Measurements from ENCODE around the gene CACNA2D2. TPM values are rescaled to one million over a fixed set of nuclear protein-coding genes. Genes with fewer than 3 reads are reported as not detected.

The CACNA2D2 gene
- total and polyA plus RNA-seq, 2 of the 13 experiments (the other 11 are each of a cell fraction or from before 2014, with no cell fraction given): not detected

DNA sequence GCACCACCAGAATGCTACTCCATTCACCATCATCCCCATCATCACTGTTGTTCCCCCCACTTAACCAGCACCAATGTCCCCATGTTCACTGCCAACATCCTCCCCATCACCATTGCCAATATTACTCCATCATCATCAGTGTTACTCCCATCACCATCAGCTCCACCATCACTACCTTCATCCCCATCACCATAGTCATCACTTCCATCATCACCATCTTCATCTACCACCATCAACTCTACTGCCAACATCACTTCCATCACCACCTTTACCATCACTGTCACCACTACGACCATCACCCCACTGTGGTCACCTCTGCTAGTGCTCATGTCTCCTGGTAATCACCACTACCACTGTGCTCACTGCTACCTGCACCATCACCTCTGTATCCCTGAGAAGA is 96.9 kb downstream of the CACNA2D2 start:
- TF ChIP-seq PHB2 (IDR thresholded peaks at IDR 0.05; ENCODE audit: partially characterized antibody) (peak; percentile 61), ZBTB42 (CRISPR knock-in tag; IDR thresholded peaks at IDR 0.05) (no peak), CREB1 (IDR thresholded peaks at IDR 0.05) (peak; percentile 66; the same call in 1 of the 2 replicates), CREB1 (CRISPR knock-in tag; IDR thresholded peaks at IDR 0.05) (no peak), IKZF1 (IDR thresholded peaks at IDR 0.05) (peak; percentile 82; the same call in 1 of the 2 replicates)
- no TSS peak for BruUV-seq (replicated peaks)
- no peak overlapping the region for H3K4me2 ChIP-seq (ENCODE audit: low read depth, low read length)
- H3K27me3 ChIP-seq (ENCODE audit: control insufficient read depth in 1 of 2, insufficient read depth in 2 of 2, low read length in 2 of 2): peaks cover 3% of the 10 kb centered on the region in 2 experiments; a peak in 3 of 5 replicates
- 0% methylated on average over 1 of the region's 1 CpG for WGBS (ENCODE audit: low lambda C conversion rate)
- no peak overlapping the region for H3K4me3 ChIP-seq (replicated peaks in 1 of 3; ENCODE audit: insufficient read depth in 1 of 3, low read depth in 2 of 3, low read length in 3 of 3)
- no peaks in the 10 kb centered on the region for H3K4me1 ChIP-seq (ENCODE audit: insufficient read depth, low read length)
- H3K36me3 ChIP-seq (replicated peaks in 1 of 2; ENCODE audit: control insufficient read depth in 1 of 2, insufficient read depth in 2 of 2, low read length in 2 of 2): no peaks in the 10 kb centered on the region
- in situ Hi-C loops (cut with HindIII; ENCODE audit: extremely low pct_ligation_motif_present, low pct_unique_long_range_greater_than_20kb) (no loop called here), intact Hi-C loops (cut with micrococcal nuclease; ENCODE audit: unreplicated experiment) (no loop called here)
- H2AFZ ChIP-seq (ENCODE audit: low read length): no peak overlapping the region
- H3K9ac ChIP-seq (ENCODE audit: insufficient read depth, low read depth, low read length): no peak overlapping the region
- no peaks in the 10 kb centered on the region for H3K9me3 ChIP-seq (ENCODE audit: low read length)
- no peaks in the 10 kb centered on the region for H4K20me1 ChIP-seq (ENCODE audit: insufficient read depth, low read length)
- H3K27ac ChIP-seq (ENCODE audit: extremely low read length, insufficient read depth, low read length): no peak overlapping the region
- FAIRE-seq (no peak), ATAC-seq (no peak), DNase-seq (ENCODE audit: low spot score) (no peak)
- H3K79me2 ChIP-seq (ENCODE audit: insufficient read depth, low read length): no peaks in the 10 kb centered on the region
- ChIA-PET POLR2A (no interaction called here), CTCF (ENCODE audit: low intra/inter-chr PET ratio, low total read pairs) (no interaction called here)

DNA sequence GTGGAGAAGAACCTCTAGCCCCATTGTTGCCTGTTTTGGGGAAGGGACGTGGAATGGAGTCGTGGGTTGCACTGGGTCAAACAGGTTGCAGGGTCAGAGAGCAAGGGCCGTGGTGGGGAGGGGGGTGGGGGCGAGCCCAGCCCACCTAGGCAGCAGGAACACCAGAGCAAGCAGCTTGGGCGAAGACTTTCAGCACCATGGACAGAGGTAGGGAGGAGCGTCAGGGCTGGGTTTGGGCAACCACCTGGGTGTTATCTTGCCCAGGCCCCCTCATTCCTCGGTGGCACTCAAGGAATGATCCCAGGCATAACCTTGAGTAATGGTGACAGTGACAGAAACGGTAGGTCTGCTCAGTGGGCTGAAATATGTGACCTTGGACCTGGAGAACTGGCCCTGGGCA is 98.2 kb downstream of the CACNA2D2 start:
- intact Hi-C loops (cut with micrococcal nuclease; ENCODE audit: unreplicated experiment): no loop called here
- CTCF ChIA-PET (ENCODE audit: low intra/inter-chr PET ratio, low total read pairs): no interaction called here
- TF ChIP-seq HOXA7 (CRISPR knock-in tag; IDR thresholded peaks at IDR 0.05): no peak
- TF ChIP-seq TSC22D2 (CRISPR knock-in tag; IDR thresholded peaks at IDR 0.05; ENCODE audit: borderline replicate concordance): 0 out of 2 replicates have a peak, but pooled peaks have one; percentile 48
- TF ChIP-seq, protein P1, sequence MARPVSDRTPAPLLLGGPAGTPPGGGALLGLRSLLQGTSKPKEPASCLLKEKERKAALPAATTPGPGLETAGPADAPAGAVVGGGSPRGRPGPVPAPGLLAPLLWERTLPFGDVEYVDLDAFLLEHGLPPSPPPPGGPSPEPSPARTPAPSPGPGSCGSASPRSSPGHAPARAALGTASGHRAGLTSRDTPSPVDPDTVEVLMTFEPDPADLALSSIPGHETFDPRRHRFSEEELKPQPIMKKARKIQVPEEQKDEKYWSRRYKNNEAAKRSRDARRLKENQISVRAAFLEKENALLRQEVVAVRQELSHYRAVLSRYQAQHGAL (CRISPR knock-in tag; IDR thresholded peaks at IDR 0.05; ENCODE audit: not compliant biosample characterization): no peak
- TF ChIP-seq RORA (CRISPR knock-in tag; IDR thresholded peaks at IDR 0.05): no peak
- no peak for TF ChIP-seq ZNF660 (CRISPR knock-in tag; IDR thresholded peaks at IDR 0.05; ENCODE audit: borderline replicate concordance, low read depth)
- no peak for TF ChIP-seq CBX5 (CRISPR knock-in tag; IDR thresholded peaks at IDR 0.05; ENCODE audit: borderline replicate concordance)
- no peak for TF ChIP-seq PHF8 (CRISPR knock-in tag; IDR thresholded peaks at IDR 0.05)
- TF ChIP-seq, protein P2, sequence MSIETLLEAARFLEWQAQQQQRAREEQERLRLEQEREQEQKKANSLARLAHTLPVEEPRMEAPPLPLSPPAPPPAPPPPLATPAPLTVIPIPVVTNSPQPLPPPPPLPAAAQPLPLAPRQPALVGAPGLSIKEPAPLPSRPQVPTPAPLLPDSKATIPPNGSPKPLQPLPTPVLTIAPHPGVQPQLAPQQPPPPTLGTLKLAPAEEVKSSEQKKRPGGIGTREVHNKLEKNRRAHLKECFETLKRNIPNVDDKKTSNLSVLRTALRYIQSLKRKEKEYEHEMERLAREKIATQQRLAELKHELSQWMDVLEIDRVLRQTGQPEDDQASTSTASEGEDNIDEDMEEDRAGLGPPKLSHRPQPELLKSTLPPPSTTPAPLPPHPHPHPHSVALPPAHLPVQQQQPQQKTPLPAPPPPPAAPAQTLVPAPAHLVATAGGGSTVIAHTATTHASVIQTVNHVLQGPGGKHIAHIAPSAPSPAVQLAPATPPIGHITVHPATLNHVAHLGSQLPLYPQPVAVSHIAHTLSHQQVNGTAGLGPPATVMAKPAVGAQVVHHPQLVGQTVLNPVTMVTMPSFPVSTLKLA (IDR thresholded peaks at IDR 0.05): no peak
- TF ChIP-seq, protein P3, sequence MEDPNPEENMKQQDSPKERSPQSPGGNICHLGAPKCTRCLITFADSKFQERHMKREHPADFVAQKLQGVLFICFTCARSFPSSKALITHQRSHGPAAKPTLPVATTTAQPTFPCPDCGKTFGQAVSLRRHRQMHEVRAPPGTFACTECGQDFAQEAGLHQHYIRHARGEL (CRISPR knock-in tag; IDR thresholded peaks at IDR 0.05): no peak
- TF ChIP-seq KDM6A (CRISPR knock-in tag; IDR thresholded peaks at IDR 0.05; ENCODE audit: low read depth): no peak
- TF ChIP-seq ZBTB7B (CRISPR knock-in tag; IDR thresholded peaks at IDR 0.05): no peak
- TF ChIP-seq KAT7 (CRISPR knock-in tag; IDR thresholded peaks at IDR 0.05; ENCODE audit: borderline replicate concordance): no peak
- no peak for TF ChIP-seq RBAK (CRISPR knock-in tag; IDR thresholded peaks at IDR 0.05)
- TF ChIP-seq ZNF775 (CRISPR knock-in tag; IDR thresholded peaks at IDR 0.05; ENCODE audit: borderline replicate concordance): no peak
- no peak for TF ChIP-seq SMAD1 (CRISPR knock-in tag; IDR thresholded peaks at IDR 0.05; ENCODE audit: borderline replicate concordance, low read depth)

More for the DNA sequence above, 98.2 kb downstream of the CACNA2D2 start:
- Histone ChIP-seq H3K79me2 (ENCODE audit: insufficient read depth, low read length) (no peaks in the 10 kb centered on the region), H3K27ac (ENCODE audit: extremely low read length, insufficient read depth, low read length) (no peak overlapping the region), H4K20me1 (ENCODE audit: insufficient read depth, low read length) (no peaks in the 10 kb centered on the region), H3K4me2 (ENCODE audit: low read depth, low read length) (no peak overlapping the region), H3K27me3 (ENCODE audit: control insufficient read depth in 1 of 2, insufficient read depth in 2 of 2, low read length in 2 of 2) (peaks cover 3% of the 10 kb centered on the region in 2 experiments; a peak in 3 of 5 replicates), H2AFZ (ENCODE audit: low read length) (no peak overlapping the region), H3K4me3 (replicated peaks in 1 of 3; ENCODE audit: insufficient read depth in 1 of 3, low read depth in 2 of 3, low read length in 3 of 3) (no peak overlapping the region), H3K9ac (ENCODE audit: insufficient read depth, low read depth, low read length) (no peak overlapping the region), H3K9me3 (ENCODE audit: low read length) (no peaks in the 10 kb centered on the region), H3K4me1 (ENCODE audit: insufficient read depth, low read length) (no peaks in the 10 kb centered on the region), H3K36me3 (replicated peaks in 1 of 2; ENCODE audit: control insufficient read depth in 1 of 2, insufficient read depth in 2 of 2, low read length in 2 of 2) (no peaks in the 10 kb centered on the region)
- in situ Hi-C loops (cut with HindIII; ENCODE audit: extremely low pct_ligation_motif_present, low pct_unique_long_range_greater_than_20kb): no loop called here
- POLR2A ChIA-PET: no interaction called here
- no TSS peak for BruUV-seq (replicated peaks)
- DNase-seq (ENCODE audit: low spot score) (peak; percentile 18), FAIRE-seq (no peak), ATAC-seq (no peak)
- WGBS (ENCODE audit: low lambda C conversion rate): 6% methylated on average over 3 of the region's 8 CpGs

Data from HepG2 (cell line).